Mucosa of gallbladder (tissue), 1 donor: ENCODE results near the gene DCP1B. TPM values are rescaled to one million over a fixed set of nuclear protein-coding genes. Genes with fewer than 3 reads are reported as not detected.

Experiments used
- DNase-seq: peaks from one replicate; pipeline ENCODE4 v3.0.0-alpha.2; 2020; ENCODE audit warnings: low spot score
- total RNA-seq: library from RNA; stranded (reverse); gene quantifications from one replicate; pipeline ENCODE4 v1.2.1, GENCODE V29; 2021
- donor health status: DM: no; HTN: no; CAD: no.

Gene DCP1B
- 13.7 TPM for total RNA-seq

DNA sequence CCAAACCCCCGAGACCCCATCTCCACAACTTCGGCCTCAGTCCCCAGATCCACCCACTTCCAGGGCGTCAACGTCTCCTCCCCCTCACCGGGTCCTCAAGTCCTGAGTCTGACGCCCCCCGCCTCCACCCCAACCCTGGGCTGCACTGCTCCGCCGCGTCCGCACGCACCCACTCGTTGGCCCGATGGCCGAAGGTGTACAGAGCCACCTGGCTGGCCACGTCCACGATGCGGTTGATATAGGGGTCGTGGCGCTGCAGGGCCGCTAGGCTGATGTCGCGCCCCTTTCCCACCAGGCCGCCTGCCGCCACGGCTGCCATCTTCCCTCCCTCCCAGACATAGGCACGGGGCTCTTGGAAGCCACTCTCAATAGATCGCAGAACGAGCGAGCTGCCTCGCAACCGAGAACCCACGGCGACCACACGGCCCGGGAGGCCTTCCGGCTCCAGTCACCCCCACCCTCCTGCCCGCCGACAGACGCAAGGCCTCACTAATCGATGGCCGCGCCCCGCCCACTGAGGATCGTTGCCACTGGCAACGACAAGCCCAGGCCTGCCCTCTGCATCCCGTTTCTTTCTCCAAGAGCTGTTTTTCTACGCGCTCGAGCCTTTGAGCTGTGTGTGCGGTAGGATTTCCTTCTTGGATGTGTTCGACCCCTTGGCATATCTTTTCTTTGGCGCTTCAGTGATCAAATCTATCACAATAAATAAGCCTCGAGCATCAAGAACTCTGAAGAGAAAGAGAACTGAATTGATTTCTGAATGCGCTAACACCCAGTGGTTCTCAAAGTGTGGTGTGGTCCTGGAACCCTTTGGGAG is at the start of gene DCP1B:
Gene DCP1B, minus strand, starts transcription at position 345 of the 817 bp plus-strand sequence. Its CDS starts 26 bp downstream, at position 319.
- peak; percentile 97 for DNase-seq

DNA sequence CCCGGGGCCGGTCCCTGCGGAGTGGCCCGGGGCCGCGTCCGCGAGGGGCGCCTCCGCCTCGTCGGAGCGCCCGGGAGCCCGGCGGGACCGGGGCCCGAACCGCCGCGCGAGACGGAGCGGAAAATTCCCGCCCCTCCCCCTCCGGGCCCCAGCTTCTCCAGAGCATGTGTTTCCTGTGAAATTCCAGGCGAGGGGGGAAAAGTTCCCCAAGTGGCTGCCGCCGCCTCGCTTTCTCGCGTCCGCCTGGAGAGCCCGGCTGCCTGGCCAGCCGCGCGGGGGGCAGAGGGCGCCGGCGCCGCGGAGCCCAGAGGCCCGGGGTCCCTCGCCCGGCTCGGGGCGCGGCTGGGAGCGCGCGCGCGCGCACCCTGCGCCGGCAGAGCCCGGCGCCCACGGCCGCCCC is 49.4 kb upstream of the DCP1B start:
- no peak for DNase-seq

DNA sequence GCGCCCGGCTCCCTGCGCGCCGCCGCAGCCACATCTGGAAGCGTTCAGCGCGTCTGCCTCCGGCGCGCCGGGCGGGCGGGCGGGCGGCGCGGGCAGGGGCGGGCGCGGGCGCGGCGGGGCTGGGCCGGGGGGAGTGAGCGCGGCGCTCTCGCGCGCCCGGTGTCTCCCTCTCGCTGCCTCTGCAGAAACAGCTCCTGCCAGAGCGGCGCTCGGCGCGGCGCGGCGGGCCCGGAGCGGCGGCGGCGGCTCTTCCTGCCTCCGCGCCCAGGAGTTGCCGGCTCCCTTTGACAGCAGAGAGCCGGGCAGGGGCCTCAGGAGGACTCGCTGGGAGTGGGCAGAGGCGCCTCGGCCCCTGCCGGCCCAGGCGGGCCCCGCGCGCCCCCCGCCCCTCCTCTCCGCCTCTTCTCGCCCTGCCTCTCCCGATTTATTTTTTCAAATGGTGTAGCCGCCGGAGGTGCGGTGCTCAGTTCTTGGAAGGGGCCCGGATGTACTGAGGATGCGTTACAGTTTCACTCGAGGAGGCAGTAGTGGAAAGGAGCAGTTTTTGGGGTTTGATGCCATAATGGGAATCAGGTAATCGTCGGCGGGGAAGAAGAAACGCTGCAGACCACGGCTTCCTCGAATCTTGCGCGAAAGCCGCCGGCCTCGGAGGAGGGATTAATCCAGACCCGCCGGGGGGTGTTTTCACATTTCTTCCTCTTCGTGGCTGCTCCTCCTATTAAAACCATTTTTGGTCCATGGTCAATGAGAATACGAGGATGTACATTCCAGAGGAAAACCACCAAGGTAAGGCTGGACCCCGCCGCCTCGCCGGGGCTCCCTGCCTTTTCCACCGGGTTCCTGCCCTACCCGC is 48.8 kb upstream of the DCP1B start, which contains the start of gene CACNA1C:
Gene CACNA1C, plus strand, starts transcription at position 162 of the 853 bp plus-strand sequence. Its CDS starts 576 bp downstream, at position 738.
- DNase-seq = peak; percentile 40

DNA sequence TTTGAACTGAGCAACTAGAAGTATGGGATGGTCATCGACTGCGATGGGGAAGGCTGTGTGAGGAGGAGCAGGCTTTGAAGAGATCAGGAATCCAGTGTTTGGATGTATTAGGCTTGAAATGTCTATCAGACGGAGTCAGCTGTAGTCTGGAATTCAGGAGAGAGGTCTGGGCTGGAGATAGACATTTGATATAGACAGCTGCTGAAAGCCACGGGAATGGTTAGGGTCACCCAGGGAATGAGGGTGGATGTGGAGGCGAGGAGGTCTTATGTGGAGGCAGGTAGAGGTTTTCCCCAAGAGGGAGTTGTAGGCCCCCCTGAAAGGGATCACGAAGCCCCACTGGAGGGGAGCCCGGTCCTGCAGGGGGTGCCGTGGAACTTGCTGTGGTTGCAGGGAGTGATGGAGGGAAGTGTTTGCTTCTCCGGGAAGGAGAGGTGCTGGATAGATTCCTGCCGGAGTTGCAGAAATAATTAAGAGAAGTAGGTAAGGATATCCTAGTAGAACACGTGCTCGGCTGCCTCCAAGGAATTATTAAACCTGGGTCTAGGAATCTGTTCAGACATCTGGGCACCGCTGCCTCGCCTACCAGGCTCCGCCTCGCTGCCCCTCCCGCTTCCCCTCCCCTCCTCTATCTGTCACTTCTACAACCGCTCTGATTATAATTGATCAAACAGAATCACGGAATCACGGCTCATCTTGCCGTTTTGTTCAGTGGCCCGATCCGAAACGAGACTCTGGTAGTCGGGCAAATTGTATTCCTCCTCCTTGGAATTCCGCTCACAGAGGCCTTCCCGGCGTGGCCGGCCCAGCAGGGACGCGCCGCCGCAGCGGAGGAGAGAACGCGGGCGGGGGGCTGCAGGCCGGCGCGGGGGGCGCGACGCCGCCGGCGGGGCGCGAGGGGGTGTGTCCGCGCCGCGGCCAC is 47.7 kb upstream of the DCP1B start:
- no peak for DNase-seq

DNA sequence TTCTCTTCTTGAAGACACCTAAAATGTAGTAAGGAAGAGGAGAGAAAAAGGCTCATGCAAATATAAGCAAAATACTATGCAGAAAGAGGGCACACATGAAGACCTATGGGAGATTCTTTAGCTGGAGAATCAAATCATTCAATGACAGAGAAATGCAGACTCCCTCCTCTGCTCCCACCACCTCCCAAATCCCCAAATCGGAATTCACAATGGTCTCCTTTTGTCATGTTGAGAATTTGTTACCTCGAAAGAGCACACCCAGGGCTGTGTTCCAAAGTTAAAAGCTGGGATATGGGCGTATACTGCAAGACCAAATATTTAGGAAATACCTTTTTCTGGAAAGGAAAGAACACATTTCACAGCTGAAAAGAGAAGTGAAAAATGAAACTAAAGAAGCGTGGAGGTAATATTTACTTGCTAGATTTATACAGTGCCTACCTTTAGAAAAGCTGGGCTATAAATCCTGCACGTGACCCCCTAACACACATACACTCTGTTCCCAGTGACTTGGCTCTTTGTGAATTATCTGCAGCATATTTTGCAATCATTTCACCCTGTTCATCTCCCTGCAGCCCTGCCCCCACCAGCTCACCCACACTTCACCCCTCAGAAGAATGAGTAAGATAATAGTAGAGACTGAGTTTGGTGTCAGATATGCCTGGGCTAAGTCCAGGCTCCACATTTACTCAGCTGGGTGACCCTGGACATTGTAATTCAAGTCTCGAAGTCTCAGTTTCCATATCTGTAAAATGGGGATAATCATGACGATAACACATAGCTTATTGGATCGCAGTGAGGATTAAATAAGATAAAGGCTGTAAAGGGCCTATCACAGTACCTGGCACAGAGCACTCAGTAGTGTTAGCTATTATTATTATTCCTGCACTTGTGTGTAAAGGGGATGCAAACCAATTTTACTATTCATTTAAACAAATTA is 45.6 kb upstream of the DCP1B start:
- DNase-seq = no peak

DNA sequence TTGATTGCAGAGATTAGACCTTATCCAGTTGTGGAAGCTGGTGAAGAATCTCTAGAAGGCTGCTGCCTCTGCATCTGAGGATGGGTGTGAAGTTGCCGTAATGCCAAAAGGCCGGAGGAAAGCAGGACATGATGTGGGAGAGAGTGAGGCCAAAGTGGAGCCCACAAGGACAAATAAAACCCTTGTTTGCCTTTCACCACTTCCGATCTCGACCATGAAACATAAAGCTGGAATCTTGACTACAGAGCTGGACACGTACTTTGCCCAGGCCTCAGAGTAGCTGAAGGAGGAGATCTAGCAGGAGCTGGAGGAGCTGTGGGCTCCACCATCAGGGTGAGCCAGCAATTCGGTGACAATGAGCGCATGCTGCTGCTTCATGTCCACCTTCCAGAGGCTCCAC is 43.5 kb upstream of the DCP1B start:
- DNase-seq = no peak

DNA sequence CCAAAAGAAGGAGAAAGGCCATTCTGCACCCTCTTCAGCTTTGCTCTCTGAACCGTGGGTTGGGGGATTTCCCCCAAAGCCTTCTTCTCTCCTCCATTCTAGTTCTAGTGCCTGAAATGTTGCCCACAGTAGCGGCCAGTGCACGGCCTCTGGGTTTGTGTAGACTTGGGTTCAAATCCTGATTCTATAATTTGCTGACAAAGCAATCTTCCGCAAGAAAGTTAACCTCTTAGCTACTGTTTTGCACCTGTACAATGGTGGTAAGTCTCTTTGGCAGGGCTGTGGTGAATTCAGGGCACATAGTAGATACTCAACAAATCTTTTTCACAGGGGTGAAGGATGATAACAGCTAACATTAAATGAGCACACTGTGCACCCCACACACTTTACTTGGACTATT is 42.7 kb upstream of the DCP1B start:
- no peak for DNase-seq

DNA sequence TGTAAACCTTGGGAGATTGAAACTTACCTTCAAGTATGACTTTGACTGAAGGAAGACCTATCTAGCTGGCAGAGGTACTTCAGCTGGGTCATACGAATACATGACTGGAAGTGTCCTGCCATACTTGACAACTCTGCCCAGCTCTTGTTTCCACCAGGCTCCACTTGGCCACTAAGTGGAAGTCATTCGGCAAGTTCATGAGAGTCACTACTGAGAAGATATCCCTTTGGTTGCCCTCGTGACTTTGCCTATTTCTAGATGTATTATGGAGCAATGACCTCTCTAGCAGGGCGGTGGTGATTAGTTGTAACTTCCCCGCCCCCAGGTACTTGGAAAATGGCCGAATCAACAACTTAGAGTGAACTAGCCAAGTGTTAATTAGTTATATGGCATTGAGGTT is 39.9 kb upstream of the DCP1B start:
- DNase-seq = no peak

DNA sequence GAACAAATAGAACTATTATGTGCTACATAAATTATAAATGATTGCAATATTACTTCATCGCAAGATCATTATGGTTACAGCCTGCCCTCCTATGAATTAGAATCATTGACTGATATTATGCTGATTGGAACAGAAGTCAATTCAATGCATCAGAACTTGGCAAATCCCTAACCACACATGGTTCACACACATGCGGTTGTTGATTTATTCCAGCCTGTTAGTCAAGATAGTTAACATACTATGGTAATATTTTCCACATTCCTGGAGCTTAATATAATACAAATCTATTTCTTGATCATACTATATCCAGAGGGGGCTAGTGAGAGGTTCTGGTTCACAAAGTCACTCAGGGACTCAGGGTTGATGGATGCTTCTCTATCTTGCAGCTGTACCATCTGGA is 38.8 kb upstream of the DCP1B start:
- DNase-seq = no peak

DNA sequence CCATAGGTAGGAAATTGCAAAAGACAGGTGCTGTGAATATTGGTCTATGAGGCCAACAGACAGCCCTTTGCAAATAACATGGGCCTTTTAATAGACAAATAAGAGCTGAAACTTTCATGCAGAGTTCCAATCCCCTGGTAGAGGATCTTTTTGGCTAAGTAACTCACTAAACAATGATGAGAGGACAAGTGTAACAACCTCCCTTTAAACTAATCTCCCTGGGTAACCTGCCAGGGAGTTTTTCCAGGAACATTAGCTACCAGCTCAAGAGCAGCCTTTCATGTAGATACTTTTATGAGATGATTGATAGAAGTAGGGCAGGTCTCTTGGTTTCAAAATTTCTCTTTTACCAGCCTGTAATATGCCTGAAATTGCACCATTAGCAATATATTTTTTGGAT is 34.8 kb upstream of the DCP1B start:
- no peak for DNase-seq

DNA sequence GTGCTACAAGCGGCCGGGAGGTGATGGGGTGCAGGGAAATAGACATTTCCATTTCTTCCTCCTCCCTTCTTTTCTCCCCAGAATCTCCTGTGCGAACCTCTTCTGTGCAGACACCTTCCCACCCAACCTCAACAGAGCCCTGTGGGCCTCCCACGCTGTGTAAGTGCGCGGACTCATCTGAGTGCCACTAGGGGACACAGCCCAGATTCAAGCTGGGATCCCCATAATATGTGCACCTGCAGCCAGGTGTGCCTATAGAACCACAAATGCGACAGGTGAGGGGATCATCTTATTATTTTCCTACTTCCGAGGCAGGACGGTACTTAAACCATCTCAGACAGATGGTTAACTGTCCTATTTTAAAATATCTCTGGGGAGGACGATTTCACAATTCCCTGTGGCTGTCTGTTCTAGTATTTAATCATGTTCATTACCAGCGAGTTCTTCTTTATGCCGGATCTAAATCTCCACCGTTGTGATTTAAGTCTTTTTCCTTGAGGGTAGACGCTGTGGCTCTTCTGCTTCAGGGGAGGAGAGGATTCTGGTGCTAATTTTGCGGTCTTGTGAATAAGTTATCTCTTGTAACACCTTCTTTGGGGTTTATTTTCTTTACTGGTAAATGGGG is 31.3 kb upstream of the DCP1B start:
- no peak for DNase-seq

DNA sequence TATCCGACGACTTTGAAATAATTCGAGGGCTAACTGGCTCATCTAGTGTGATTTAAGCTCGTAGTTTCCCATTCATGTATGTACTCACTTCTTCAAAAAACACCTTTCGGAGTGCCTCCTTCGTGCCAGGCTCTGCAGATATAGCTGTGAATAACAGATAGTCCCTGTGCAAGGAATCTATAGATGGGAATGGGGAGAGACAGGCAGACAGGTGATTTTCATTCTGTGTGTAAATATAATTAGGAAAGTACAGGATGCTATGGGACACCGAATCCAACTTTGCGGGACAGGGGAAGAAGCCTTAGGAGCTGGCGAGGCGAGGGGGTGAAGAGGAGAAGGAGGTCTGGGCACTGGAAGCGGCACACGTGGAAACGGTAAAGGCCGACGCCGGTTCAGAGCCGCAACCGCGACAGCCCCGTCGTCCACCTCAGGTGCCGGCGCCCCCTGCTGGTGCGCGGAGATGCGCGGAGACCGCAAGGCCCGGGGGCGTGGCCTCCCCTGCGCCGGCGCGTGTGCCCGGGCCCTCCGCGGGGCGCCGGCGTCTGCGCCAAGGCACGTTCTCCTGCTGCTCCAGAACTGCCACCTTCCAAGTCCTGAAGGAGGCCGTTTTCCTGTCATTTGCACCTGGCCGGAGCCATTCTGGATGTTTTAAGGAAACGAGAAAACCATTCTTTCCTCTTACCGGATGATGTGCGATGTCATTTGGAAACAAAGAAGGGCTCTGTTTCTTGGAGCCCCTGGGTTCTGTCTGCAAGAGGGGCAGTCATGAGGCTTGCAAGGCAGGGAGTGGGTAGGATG is 30.6 kb upstream of the DCP1B start:
- DNase-seq = peak; percentile 87

DNA sequence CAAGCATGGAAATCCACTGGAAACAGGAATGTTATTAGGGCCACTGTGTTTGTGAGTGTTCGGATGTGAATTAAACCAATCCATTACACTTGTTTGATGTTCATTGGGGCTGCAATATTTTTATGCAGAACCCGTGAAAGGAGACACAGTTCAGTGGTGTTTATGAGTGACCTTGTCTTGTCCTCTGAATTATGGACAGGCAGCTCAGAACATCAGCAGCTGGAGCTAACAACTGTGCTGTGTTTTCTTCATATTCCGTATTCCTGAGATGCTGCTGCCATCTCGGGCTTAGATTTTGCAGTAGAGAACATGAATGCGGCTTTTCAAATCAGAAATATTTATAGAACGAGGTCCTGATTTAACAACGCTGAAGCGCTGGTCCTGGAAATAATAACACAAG is 28.2 kb upstream of the DCP1B start:
- DNase-seq = no peak

DNA sequence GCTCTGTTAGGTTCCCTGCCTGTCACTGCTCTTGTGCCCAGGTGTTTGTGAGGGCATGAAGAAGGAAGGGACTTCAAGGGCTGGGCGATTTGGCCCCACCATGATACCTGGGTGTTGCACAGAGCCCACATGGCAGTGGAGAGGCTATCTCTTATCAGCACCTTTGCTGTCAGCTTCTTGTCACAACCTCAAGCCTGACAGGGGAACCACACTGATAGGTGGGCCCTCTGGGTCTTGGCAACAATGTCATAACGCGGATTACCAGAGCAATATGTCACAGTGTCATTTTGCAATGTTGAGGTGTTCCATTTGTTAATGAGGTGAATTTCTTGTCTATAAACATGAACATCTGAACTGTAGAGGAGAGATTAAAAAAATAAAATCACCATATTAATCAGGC is 25.6 kb upstream of the DCP1B start:
- DNase-seq = no peak

DNA sequence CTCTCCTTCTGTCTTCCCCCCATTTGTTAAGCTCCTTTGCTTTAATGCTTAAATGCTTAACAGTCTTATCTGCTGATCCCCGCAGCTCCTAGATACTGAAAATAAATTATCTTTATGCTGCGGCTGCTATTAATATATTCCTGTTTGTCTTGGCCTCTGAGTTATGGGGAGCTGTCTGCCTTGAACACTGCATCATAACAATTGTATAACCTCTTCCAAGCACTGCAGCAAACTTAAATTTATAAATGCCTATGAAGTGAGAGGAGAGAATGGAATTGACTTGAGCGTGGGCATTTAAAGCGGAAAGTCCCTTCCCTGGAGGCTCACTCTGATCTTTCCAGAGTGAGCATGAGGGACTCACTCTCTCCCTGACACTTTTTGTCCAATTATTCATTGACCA is 23.1 kb upstream of the DCP1B start:
- DNase-seq = no peak

DNA sequence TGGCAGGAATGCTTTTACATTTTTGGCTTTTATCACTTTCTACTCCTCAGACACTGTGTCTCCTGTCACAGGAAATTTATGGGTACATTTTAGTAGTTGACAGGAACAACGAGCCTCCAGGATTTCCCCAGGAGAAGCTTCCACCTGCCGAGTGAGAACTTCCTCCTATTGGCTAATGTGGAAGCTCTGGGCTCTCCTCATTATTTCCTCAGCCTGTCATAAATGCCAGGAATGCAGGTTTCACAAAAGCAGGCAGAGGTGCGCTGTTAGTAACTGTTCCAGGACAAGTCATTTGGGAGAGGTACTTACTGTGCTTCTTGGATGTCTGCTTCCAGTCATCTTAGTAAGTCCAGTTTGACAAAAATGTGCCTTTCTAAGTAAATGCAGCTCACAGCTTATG is 19.1 kb upstream of the DCP1B start:
- no peak for DNase-seq

DNA sequence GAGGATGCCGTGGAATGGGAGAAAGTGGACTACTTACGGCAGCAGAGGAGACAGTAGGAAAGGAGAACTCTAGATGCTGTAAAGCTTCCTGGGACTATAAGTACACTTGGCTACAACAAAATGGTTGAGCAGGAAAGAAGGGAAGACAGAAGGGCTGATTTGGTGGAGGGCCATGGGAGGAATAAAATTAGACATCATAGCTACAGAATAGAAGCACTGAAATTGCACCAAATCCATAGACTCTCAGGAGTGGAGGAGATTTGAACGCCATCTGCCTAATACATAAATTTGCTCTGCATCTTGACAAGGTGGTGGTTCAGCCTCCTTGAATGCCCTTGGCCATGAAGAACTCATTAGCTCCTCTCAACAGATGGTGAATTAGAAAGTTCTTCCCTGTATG is 16.3 kb upstream of the DCP1B start:
- no peak for DNase-seq

DNA sequence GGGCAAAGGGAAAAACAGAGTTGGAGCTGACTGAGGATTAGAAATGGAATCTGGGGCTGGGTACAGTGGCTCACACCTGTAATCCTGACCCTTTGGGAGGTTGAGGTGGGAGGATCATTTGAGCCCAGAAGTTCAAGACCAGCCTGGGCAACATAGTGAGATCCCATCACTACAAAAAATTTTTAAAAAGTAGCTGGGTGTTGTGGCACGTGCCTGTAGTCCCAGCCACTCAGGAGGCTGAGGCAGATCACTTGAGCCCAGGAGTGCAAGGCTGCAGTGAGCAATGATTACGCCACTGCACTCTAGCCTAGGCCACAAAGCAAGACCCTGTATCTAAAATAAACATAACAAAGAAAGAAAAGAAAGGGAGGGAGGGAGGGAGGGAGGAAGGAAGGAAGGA is 14.9 kb upstream of the DCP1B start:
- no peak for DNase-seq

DNA sequence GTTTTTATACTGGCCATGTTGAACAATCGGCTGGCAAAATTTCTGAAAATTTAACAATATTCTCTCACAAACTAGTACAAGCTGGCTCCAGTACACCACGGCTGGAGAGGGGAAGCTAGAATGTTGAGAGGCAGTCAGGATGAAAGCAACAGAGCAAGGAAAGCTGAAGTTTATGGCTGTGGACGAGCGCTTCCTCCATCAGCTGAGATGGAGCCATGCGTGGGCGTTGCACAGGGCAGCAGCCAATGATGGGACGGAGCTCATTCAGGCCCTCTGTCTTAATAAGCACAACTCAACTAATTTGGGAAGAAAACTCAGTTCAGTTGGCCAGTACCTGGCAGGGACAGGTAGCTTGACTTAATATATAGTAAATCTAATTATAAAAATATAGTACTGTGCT is 14.1 kb upstream of the DCP1B start:
- DNase-seq = no peak
